Esophagus muscularis mucosa (tissue), 4 donors: Measurements from ENCODE around the gene SHC2.

Experiments
- EP300 ChIP-seq: sonication (generic); formaldehyde crosslinking; IDR thresholded peaks from one replicate; pipeline ENCODE4 v1.6.1; 2017; ENCODE audit warnings: antibody characterized with exemption
- POLR2A ChIP-seq: fragments of 450-650 bp; IDR thresholded peaks from one replicate; pipeline ENCODE4 v1.6.1; 2017; ENCODE audit warnings: antibody characterized with exemption, moderate library complexity, mild to moderate bottlenecking, low read depth
- TF ChIP-seq, protein P1 (sequence below), 3 experiments: fragments of 200-600 bp in 2 of 3; fragments of 450-650 bp in 1 of 3; sonication (generic) in 2 of 3; IDR thresholded peaks; one replicate each; pipeline ENCODE4 v1.5.1; 2017 to 2019; ENCODE audit warnings: antibody characterized with exemption in 3 of 3, mild to moderate bottlenecking in 2 of 3, moderate library complexity in 1 of 3

DNA sequence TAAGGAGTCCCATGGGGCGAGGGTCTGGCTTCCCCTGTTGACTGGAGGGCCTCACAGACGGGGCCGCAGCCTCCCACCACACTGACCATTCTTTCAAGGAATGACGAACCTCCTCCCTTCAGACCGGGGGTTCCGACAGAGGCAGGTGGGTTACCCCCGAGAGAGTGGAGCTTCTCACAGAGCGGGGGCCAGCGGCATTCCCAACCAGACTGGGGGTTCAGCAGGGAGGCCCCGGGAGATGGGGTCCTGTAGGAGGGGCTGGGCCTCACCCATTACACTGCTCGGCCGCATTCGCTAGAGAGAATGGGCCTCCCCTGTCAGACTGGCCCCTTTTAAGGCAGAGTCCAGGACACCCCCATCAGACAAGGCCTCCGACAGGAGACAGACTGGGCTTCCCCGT lies 36.3 kb downstream of the SHC2 start:
- TF ChIP-seq, protein P1, sequence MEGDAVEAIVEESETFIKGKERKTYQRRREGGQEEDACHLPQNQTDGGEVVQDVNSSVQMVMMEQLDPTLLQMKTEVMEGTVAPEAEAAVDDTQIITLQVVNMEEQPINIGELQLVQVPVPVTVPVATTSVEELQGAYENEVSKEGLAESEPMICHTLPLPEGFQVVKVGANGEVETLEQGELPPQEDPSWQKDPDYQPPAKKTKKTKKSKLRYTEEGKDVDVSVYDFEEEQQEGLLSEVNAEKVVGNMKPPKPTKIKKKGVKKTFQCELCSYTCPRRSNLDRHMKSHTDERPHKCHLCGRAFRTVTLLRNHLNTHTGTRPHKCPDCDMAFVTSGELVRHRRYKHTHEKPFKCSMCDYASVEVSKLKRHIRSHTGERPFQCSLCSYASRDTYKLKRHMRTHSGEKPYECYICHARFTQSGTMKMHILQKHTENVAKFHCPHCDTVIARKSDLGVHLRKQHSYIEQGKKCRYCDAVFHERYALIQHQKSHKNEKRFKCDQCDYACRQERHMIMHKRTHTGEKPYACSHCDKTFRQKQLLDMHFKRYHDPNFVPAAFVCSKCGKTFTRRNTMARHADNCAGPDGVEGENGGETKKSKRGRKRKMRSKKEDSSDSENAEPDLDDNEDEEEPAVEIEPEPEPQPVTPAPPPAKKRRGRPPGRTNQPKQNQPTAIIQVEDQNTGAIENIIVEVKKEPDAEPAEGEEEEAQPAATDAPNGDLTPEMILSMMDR (IDR thresholded peaks at IDR 0.05) = no peak
- TF ChIP-seq POLR2A (no peak), EP300 (no peak)
